GM12878 (cell line): ENCODE data around the gene SLC17A6. TPM values are rescaled to one million over a fixed set of nuclear protein-coding genes. Genes with fewer than 3 reads are reported as not detected.

Experiments used
- ATAC-seq: fragments of 200-7000 bp; cut with Tn5 transposase; 3 replicates; pipeline ENCODE4 v1.9.1; 2020; ENCODE audit warnings: mild to moderate bottlenecking, moderate library complexity
- BruUV-seq: library from RNA; stranded (reverse); fragments of 400-500 nt; replicated peaks from 2 replicates; lab custom pipeline; 2021; lab: Mats Ljungman, UMichigan
- CTCF ChIA-PET: fragments of 300-600 bp; sonication (Branson Sonifier 250); formaldehyde crosslinking; extraction: SDS; loops from one replicate; lab custom pipeline; 2021; ENCODE audit warnings: inconsistent platforms; lab: Yijun Ruan, JAX
- POLR2A ChIA-PET: fragments of 350-600 bp; formaldehyde crosslinking; extraction: SDS; loops from one replicate; lab custom pipeline; 2021; ENCODE audit warnings: inconsistent platforms; lab: Charles Lee
- RAD21 ChIA-PET: fragments of 300-600 bp; sonication (Branson Sonifier 250); formaldehyde crosslinking; loops from one replicate; lab custom pipeline; 2023; ENCODE audit warnings: antibody characterized with exemption; ENCODE audit not compliant: unreplicated experiment; lab: Charles Lee
- SMC1A ChIA-PET: fragments of 300-600 bp; sonication (Branson Sonifier 250); formaldehyde crosslinking; loops from one replicate; lab custom pipeline; 2023; ENCODE audit not compliant: unreplicated experiment, uncharacterized antibody; lab: Charles Lee
- DNase-seq: peaks from one replicate; pipeline ENCODE4 v3.0.0-alpha.2; 2011; ENCODE audit warnings: low read depth, low spot score
- FAIRE-seq: peaks from 3 replicates; lab custom pipeline; 2011; peaks lifted over from hg19 to GRCh38; lab: Jason Lieb, UNC
- H2AFZ ChIP-seq: 2 replicates; pipeline ENCODE4 v1.6.0; 2011; ENCODE audit warnings: low read depth, low read length, control low read depth; ENCODE audit not compliant: control insufficient read depth
- H3K27ac ChIP-seq: 2 replicates; pipeline ENCODE4 v1.5.1; 2011; ENCODE audit warnings: control low read depth; ENCODE audit not compliant: control insufficient read depth, insufficient read depth
- H3K27me3 ChIP-seq, 2 experiments: replicated peaks in 1 of 2; 2 replicates each; pipeline versions ENCODE4 v1.6.0 to v1.6.1; 2011; ENCODE audit warnings: low read length in 1 of 2; ENCODE audit not compliant: control insufficient read depth in 2 of 2, insufficient read depth in 2 of 2
- H3K36me3 ChIP-seq, 2 experiments: 2 replicates each; pipeline ENCODE4 v1.5.1; 2011; ENCODE audit warnings: low read length in 1 of 2; ENCODE audit not compliant: control insufficient read depth in 2 of 2, insufficient read depth in 2 of 2
- H3K4me1 ChIP-seq: 2 replicates; pipeline ENCODE4 v1.6.1; 2011; ENCODE audit warnings: mild to moderate bottlenecking, low read length, moderate library complexity, mixed read lengths; ENCODE audit not compliant: control insufficient read depth, insufficient read depth
- H3K4me2 ChIP-seq: 2 replicates; pipeline ENCODE4 v1.6.0; 2011; ENCODE audit warnings: control low read depth; ENCODE audit not compliant: control insufficient read depth, insufficient read depth
- H3K4me3 ChIP-seq: fragments of 200-600 bp; sonication (generic); 2 replicates; pipeline ENCODE4 v1.5.1; 2016
- H3K79me2 ChIP-seq: 2 replicates; pipeline ENCODE4 v1.6.0; 2011; ENCODE audit warnings: low read length; ENCODE audit not compliant: control insufficient read depth, insufficient read depth
- H3K9ac ChIP-seq: 2 replicates; pipeline ENCODE4 v1.8.0; 2011; ENCODE audit warnings: low read length, control low read depth, mixed read lengths; ENCODE audit not compliant: control insufficient read depth, insufficient read depth
- H3K9me3 ChIP-seq: replicated peaks from 3 replicates; pipeline ENCODE4 v1.5.1; 2011; ENCODE audit warnings: mild to moderate bottlenecking, low read length; ENCODE audit not compliant: control insufficient read depth, insufficient read depth
- H4K20me1 ChIP-seq: 2 replicates; pipeline ENCODE4 v1.6.0; 2011; ENCODE audit not compliant: control insufficient read depth, insufficient read depth
- CREM ChIP-seq: IDR thresholded peaks from 2 replicates; pipeline ENCODE4 v1.6.1; 2014; ENCODE audit warnings: antibody characterized with exemption, low read depth
- DPF2 ChIP-seq: fragments of 450-650 bp; IDR thresholded peaks from 2 replicates; pipeline ENCODE4 v1.6.1; 2017; ENCODE audit warnings: mild to moderate bottlenecking
- EGR1 ChIP-seq, 2 experiments: IDR thresholded peaks; 1 replicate in 1 of 2; 2 replicates in 1 of 2; pipeline ENCODE4 v1.6.1; 2011 to 2012; ENCODE audit warnings: low read depth in 2 of 2, low read length in 2 of 2, borderline replicate concordance in 1 of 2, mild to moderate bottlenecking in 1 of 2, moderate library complexity in 1 of 2
- JUNB ChIP-seq: IDR thresholded peaks from 2 replicates; pipeline ENCODE4 v1.6.1; 2016; ENCODE audit warnings: antibody characterized with exemption, mild to moderate bottlenecking
- LARP7 ChIP-seq: fragments of 450-650 bp; IDR thresholded peaks from 2 replicates; pipeline ENCODE4 v1.6.1; 2017; ENCODE audit warnings: mild to moderate bottlenecking
- MEF2B ChIP-seq: fragments of 450-650 bp; IDR thresholded peaks from 2 replicates; pipeline ENCODE4 v1.6.1; 2018; ENCODE audit warnings: mild to moderate bottlenecking, moderate library complexity; ENCODE audit not compliant: partially characterized antibody, poor library complexity, severe bottlenecking
- NFXL1 ChIP-seq: fragments of 450-650 bp; IDR thresholded peaks from 2 replicates; pipeline ENCODE4 v1.6.1; 2017; ENCODE audit warnings: antibody characterized with exemption, mild to moderate bottlenecking, borderline replicate concordance
- NR2C2 ChIP-seq: IDR thresholded peaks from 2 replicates; pipeline ENCODE4 v1.6.1; 2011; ENCODE audit warnings: borderline replicate concordance, low read depth; ENCODE audit not compliant: control insufficient read depth, insufficient read length
- NRF1 ChIP-seq: conservative IDR thresholded peaks from 2 replicates; pipeline ENCODE4 v1.6.1; 2011; ENCODE audit warnings: mild to moderate bottlenecking, low read depth, low read length, improper control_type of control experiment
- POU2F2 ChIP-seq: IDR thresholded peaks from 3 replicates; pipeline ENCODE4 v1.6.1; 2011; ENCODE audit warnings: low read depth, mild to moderate bottlenecking, low read length, borderline replicate concordance
- RFX5 ChIP-seq: IDR thresholded peaks from 2 replicates; pipeline ENCODE4 v1.6.1; 2011; ENCODE audit warnings: low read depth, low read length, improper control_type of control experiment
- SMARCA5 ChIP-seq: fragments of 450-650 bp; IDR thresholded peaks from 2 replicates; pipeline ENCODE4 v1.6.1; 2017; ENCODE audit warnings: mild to moderate bottlenecking
- TCF12 ChIP-seq: IDR thresholded peaks from 2 replicates; pipeline ENCODE4 v1.6.1; 2011; ENCODE audit warnings: low read depth, mild to moderate bottlenecking, low read length
- YBX1 ChIP-seq: fragments of 450-650 bp; IDR thresholded peaks from 2 replicates; pipeline ENCODE4 v1.6.1; 2016; ENCODE audit warnings: antibody characterized with exemption
- WGBS: methylation state at CpG from one replicate; pipeline ENCODE4 v1.1.6; 2016; ENCODE audit warnings: low lambda C conversion rate; ENCODE audit not compliant: insufficient replicate concordance, insufficient coverage; ENCODE audit errors: missing lambda C conversion rate; 5-methylcytosine and 5-hydroxymethylcytosine counted together
- in situ Hi-C: fragments of 300-500 bp; cut with MboI; formaldehyde crosslinking; loops from 9 replicates; pipeline ENCODE4 v1.14.3; 2018; ENCODE audit warnings: mixed read lengths
- intact Hi-C: fragments of 100-400 bp; cut with micrococcal nuclease; formaldehyde crosslinking; loops from one replicate; pipeline ENCODE4 v1.14.2; 2022; ENCODE audit not compliant: unreplicated experiment
- polyA plus RNA-seq, 11 experiments: library from polyadenylated mRNA; depleted of rRNA in 4 of 11; unstranded in 6 of 11; stranded (reverse) in 5 of 11; fragments of >200 nt; fragmentation: Nextera tagmentation in 4 of 11; fragmentation: Illumina TruSeq in 1 of 11; extraction: Ambion mirVana in 4 of 11; extraction: Trizol in 1 of 11; gene quantifications; 1 replicate in 1 of 11; 2 replicates in 10 of 11; pipeline versions ENCODE4 v1.2.1 to v1.2.3, GENCODE V29; 2011 to 2016; ENCODE audit warnings: inconsistent platforms in 2 of 11, missing spikeins in 2 of 11, low read depth in 1 of 11
- total RNA-seq, 4 experiments: library from RNA; depleted of rRNA in 3 of 4; stranded (reverse); fragments of >200 nt in 3 of 4; fragmentation: Illumina TruSeq in 1 of 4; extraction: Trizol in 1 of 4; gene quantifications; 2 replicates each; pipeline versions ENCODE4 v1.2.1 to v1.2.3, GENCODE V29; 2013 to 2021
- TF ChIP-seq, protein P1 (sequence below): fragments of 450-650 bp; IDR thresholded peaks from 2 replicates; pipeline ENCODE4 v1.6.1; 2017; ENCODE audit warnings: low read depth, mild to moderate bottlenecking, moderate library complexity
- TF ChIP-seq, protein P2 (sequence below): fragments of 150-350 bp; IDR thresholded peaks from 2 replicates; pipeline ENCODE4 v1.6.1; 2016; ENCODE audit warnings: low read depth, low read length
- TF ChIP-seq, protein P3 (sequence below): IDR thresholded peaks from 2 replicates; pipeline ENCODE4 v1.6.1; 2012; ENCODE audit warnings: low read depth, low read length, improper control_type of control experiment
- TF ChIP-seq, protein P4 (sequence below): fragments of 450-650 bp; IDR thresholded peaks from 2 replicates; pipeline ENCODE4 v1.6.1; 2016; ENCODE audit warnings: mild to moderate bottlenecking

The SLC17A6 gene
- total and polyA plus RNA-seq, 10 of the 15 experiments (the other 5 are each of a cell fraction or from before 2014, with no cell fraction given): not detected

DNA sequence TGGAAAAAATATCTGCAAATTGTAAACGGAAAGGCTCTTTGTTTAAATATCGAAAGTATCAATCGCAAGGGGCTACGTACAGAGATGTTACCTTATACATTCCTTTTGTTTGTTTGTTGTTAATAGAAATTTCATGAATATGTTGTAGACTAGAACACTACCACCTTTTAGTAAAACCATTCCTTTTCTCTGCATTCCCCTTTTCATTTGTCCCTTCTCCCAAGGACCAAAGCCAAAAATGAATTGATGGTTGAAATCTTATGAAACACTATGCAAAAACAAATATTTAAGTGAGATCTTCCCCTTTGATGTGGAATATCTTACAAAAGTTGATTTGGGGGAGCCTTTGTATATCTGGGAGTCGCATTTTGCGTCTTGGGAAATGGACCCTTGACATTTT, 2.1 kb downstream of the SLC17A6 start:
- Histone ChIP-seq H4K20me1 (no peaks in the 10 kb centered on the region), H3K4me3 (no peak overlapping the region), H3K27ac (no peak overlapping the region), H3K27me3 (peaks cover 22 to 38% of the 10 kb centered on the region in 2 experiments), H2AFZ (no peak overlapping the region), H3K9me3 (no peaks in the 10 kb centered on the region), H3K9ac (no peak overlapping the region), H3K4me1 (no peaks in the 10 kb centered on the region), H3K36me3 (no peaks in the 10 kb centered on the region), H3K4me2 (no peak overlapping the region), H3K79me2 (no peaks in the 10 kb centered on the region)
- in situ Hi-C loops (no loop called here), intact Hi-C loops (no loop called here)
- POLR2A ChIA-PET: no interaction called here
- ATAC-seq (no peak), DNase-seq (no peak), FAIRE-seq (no peak)
- RAD21 ChIA-PET: no interaction called here
- CTCF ChIA-PET: interaction anchor here (0.6 kb wide), 1 partner anchor 1051 kb away, joined by 3 read pairs; no protein-coding TSS in a partner anchor
- SMC1A ChIA-PET: no interaction called here
- TF ChIP-seq MEF2B (no peak), NRF1 (no peak), TCF12 (no peak), EGR1 (IDR thresholded peaks at IDR 0.05; ENCODE audit: borderline replicate concordance in 1 of 2, low read depth in 2 of 2, low read length in 2 of 2) (no peak), LARP7 (no peak), NR2C2 (no peak), RFX5 (no peak), SMARCA5 (no peak), POU2F2 (no peak), NFXL1 (no peak), DPF2 (no peak), YBX1 (no peak), CREM (no peak), JUNB (no peak)
- TF ChIP-seq, protein P1, sequence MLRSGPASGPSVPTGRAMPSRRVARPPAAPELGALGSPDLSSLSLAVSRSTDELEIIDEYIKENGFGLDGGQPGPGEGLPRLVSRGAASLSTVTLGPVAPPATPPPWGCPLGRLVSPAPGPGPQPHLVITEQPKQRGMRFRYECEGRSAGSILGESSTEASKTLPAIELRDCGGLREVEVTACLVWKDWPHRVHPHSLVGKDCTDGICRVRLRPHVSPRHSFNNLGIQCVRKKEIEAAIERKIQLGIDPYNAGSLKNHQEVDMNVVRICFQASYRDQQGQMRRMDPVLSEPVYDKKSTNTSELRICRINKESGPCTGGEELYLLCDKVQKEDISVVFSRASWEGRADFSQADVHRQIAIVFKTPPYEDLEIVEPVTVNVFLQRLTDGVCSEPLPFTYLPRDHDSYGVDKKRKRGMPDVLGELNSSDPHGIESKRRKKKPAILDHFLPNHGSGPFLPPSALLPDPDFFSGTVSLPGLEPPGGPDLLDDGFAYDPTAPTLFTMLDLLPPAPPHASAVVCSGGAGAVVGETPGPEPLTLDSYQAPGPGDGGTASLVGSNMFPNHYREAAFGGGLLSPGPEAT: no peak
- TF ChIP-seq, protein P2, sequence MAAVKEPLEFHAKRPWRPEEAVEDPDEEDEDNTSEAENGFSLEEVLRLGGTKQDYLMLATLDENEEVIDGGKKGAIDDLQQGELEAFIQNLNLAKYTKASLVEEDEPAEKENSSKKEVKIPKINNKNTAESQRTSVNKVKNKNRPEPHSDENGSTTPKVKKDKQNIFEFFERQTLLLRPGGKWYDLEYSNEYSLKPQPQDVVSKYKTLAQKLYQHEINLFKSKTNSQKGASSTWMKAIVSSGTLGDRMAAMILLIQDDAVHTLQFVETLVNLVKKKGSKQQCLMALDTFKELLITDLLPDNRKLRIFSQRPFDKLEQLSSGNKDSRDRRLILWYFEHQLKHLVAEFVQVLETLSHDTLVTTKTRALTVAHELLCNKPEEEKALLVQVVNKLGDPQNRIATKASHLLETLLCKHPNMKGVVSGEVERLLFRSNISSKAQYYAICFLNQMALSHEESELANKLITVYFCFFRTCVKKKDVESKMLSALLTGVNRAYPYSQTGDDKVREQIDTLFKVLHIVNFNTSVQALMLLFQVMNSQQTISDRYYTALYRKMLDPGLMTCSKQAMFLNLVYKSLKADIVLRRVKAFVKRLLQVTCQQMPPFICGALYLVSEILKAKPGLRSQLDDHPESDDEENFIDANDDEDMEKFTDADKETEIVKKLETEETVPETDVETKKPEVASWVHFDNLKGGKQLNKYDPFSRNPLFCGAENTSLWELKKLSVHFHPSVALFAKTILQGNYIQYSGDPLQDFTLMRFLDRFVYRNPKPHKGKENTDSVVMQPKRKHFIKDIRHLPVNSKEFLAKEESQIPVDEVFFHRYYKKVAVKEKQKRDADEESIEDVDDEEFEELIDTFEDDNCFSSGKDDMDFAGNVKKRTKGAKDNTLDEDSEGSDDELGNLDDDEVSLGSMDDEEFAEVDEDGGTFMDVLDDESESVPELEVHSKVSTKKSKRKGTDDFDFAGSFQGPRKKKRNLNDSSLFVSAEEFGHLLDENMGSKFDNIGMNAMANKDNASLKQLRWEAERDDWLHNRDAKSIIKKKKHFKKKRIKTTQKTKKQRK: no peak
- TF ChIP-seq, protein P3, sequence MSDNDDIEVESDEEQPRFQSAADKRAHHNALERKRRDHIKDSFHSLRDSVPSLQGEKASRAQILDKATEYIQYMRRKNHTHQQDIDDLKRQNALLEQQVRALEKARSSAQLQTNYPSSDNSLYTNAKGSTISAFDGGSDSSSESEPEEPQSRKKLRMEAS: no peak
- TF ChIP-seq, protein P4, sequence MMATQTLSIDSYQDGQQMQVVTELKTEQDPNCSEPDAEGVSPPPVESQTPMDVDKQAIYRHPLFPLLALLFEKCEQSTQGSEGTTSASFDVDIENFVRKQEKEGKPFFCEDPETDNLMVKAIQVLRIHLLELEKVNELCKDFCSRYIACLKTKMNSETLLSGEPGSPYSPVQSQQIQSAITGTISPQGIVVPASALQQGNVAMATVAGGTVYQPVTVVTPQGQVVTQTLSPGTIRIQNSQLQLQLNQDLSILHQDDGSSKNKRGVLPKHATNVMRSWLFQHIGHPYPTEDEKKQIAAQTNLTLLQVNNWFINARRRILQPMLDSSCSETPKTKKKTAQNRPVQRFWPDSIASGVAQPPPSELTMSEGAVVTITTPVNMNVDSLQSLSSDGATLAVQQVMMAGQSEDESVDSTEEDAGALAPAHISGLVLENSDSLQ: no peak
- BruUV-seq: no TSS peak
- WGBS: 11% methylated on average over 6 of the region's 6 CpGs
